Measurements from ENCODE around the gene FOXJ1.

The FOXJ1 gene

DNA sequence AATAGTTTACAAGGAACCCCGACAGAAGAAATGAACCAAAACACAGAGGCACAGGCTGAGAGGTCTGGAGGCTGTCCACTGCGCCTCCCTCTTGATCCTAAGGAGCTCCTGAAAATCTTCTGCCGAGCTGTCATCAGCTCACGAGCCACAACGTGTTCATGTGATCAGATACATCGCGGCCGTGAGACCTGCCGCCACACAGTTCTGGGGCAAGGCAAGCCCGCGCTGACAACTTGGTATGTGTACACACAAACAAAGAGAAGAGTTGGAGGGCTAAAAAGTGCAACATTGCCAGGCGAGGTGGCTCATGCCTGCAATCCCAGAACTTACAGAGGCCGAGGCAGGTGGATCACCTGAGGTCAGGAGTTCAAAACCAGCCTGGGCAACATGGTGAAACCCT, 45.1 kb downstream of the FOXJ1 start:
- no peak overlapping the region for H3K4me2 ChIP-seq (ENCODE audit: low read depth, low read length, poor library complexity, severe bottlenecking)
- H3K27me3 ChIP-seq (ENCODE audit: insufficient read depth, low read length, poor library complexity, severe bottlenecking) = no peaks in the 10 kb centered on the region
- H3K9ac ChIP-seq (ENCODE audit: low read depth, low read length, poor library complexity, severe bottlenecking) = no peak overlapping the region
- peaks cover 39% of the 10 kb centered on the region; the same call in 1 of the 2 replicates for H3K36me3 ChIP-seq (ENCODE audit: insufficient read depth, low read length)
- no peaks in the 10 kb centered on the region for H4K20me1 ChIP-seq (ENCODE audit: insufficient read depth, low read length, poor library complexity, severe bottlenecking)
- H3K9me2 ChIP-seq (replicated peaks; ENCODE audit: low read depth, low read length) = no peaks in the 10 kb centered on the region
- H3K9me3 ChIP-seq (ENCODE audit: insufficient read depth, low read depth, low read length) = no peaks in the 10 kb centered on the region
- no peaks in the 10 kb centered on the region for H3K4me1 ChIP-seq (ENCODE audit: insufficient read depth, low read length, poor library complexity, severe bottlenecking)
- TF ChIP-seq EZH2phosphoT487 (IDR thresholded peaks at IDR 0.05; ENCODE audit: borderline replicate concordance) = no peak
- TF ChIP-seq, protein P1, sequence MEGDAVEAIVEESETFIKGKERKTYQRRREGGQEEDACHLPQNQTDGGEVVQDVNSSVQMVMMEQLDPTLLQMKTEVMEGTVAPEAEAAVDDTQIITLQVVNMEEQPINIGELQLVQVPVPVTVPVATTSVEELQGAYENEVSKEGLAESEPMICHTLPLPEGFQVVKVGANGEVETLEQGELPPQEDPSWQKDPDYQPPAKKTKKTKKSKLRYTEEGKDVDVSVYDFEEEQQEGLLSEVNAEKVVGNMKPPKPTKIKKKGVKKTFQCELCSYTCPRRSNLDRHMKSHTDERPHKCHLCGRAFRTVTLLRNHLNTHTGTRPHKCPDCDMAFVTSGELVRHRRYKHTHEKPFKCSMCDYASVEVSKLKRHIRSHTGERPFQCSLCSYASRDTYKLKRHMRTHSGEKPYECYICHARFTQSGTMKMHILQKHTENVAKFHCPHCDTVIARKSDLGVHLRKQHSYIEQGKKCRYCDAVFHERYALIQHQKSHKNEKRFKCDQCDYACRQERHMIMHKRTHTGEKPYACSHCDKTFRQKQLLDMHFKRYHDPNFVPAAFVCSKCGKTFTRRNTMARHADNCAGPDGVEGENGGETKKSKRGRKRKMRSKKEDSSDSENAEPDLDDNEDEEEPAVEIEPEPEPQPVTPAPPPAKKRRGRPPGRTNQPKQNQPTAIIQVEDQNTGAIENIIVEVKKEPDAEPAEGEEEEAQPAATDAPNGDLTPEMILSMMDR (conservative IDR thresholded peaks at IDR 0.05; ENCODE audit: low read length) = no peak
- 0 out of 2 replicates have a peak, but pooled peaks cover 3% of the 10 kb centered on the region for H3K79me2 ChIP-seq (ENCODE audit: insufficient read depth, low read length)
- H3F3A ChIP-seq (ENCODE audit: low read depth) = no peaks in the 10 kb centered on the region
- H2AFZ ChIP-seq (ENCODE audit: low read length) = no peak overlapping the region
- no peak overlapping the region for H3K4me3 ChIP-seq (ENCODE audit: low read length, poor library complexity, severe bottlenecking)

GRCh38 chr17:76094046-76094445, 47.0 kb downstream of the FOXJ1 start:
- Histone ChIP-seq H3K9me2 (replicated peaks; ENCODE audit: low read depth, low read length) (no peaks in the 10 kb centered on the region), H3K4me3 (ENCODE audit: low read length, poor library complexity, severe bottlenecking) (no peak overlapping the region), H3F3A (ENCODE audit: low read depth) (no peaks in the 10 kb centered on the region), H3K36me3 (ENCODE audit: insufficient read depth, low read length) (peaks cover 46% of the 10 kb centered on the region; the same call in 1 of the 2 replicates), H3K9me3 (ENCODE audit: insufficient read depth, low read depth, low read length) (no peaks in the 10 kb centered on the region), H3K4me1 (ENCODE audit: insufficient read depth, low read length, poor library complexity, severe bottlenecking) (no peaks in the 10 kb centered on the region), H3K9ac (ENCODE audit: low read depth, low read length, poor library complexity, severe bottlenecking) (no peak overlapping the region), H3K27me3 (ENCODE audit: insufficient read depth, low read length, poor library complexity, severe bottlenecking) (no peaks in the 10 kb centered on the region), H3K4me2 (ENCODE audit: low read depth, low read length, poor library complexity, severe bottlenecking) (no peak overlapping the region), H4K20me1 (ENCODE audit: insufficient read depth, low read length, poor library complexity, severe bottlenecking) (no peaks in the 10 kb centered on the region), H3K79me2 (ENCODE audit: insufficient read depth, low read length) (no peaks in the 10 kb centered on the region), H2AFZ (ENCODE audit: low read length) (no peak overlapping the region)
- TF ChIP-seq, protein P1 (conservative IDR thresholded peaks at IDR 0.05; ENCODE audit: low read length) = no peak
- TF ChIP-seq EZH2phosphoT487 (IDR thresholded peaks at IDR 0.05; ENCODE audit: borderline replicate concordance) = no peak

- TF ChIP-seq, protein P1 (conservative IDR thresholded peaks at IDR 0.05; ENCODE audit: low read length) = no peak
- TF ChIP-seq EZH2phosphoT487 (IDR thresholded peaks at IDR 0.05; ENCODE audit: borderline replicate concordance) = no peak
- H3K4me2 ChIP-seq (ENCODE audit: low read depth, low read length, poor library complexity, severe bottlenecking) = no peak overlapping the region
- no peaks in the 10 kb centered on the region for H3K79me2 ChIP-seq (ENCODE audit: insufficient read depth, low read length)
- H3K4me3 ChIP-seq (ENCODE audit: low read length, poor library complexity, severe bottlenecking) = no peak overlapping the region
- H4K20me1 ChIP-seq (ENCODE audit: insufficient read depth, low read length, poor library complexity, severe bottlenecking) = no peaks in the 10 kb centered on the region
- no peaks in the 10 kb centered on the region for H3K4me1 ChIP-seq (ENCODE audit: insufficient read depth, low read length, poor library complexity, severe bottlenecking)
- no peak overlapping the region for H2AFZ ChIP-seq (ENCODE audit: low read length)
- H3F3A ChIP-seq (ENCODE audit: low read depth) = no peaks in the 10 kb centered on the region
- no peak overlapping the region for H3K9ac ChIP-seq (ENCODE audit: low read depth, low read length, poor library complexity, severe bottlenecking)
- H3K36me3 ChIP-seq (ENCODE audit: insufficient read depth, low read length) = peaks cover 59% of the 10 kb centered on the region; the same call in 1 of the 2 replicates
- H3K9me2 ChIP-seq (replicated peaks; ENCODE audit: low read depth, low read length) = no peaks in the 10 kb centered on the region
- H3K9me3 ChIP-seq (ENCODE audit: insufficient read depth, low read depth, low read length) = no peaks in the 10 kb centered on the region
- no peaks in the 10 kb centered on the region for H3K27me3 ChIP-seq (ENCODE audit: insufficient read depth, low read length, poor library complexity, severe bottlenecking)
These were observed 48.3 kb downstream of the FOXJ1 start for GRCh38 chr17:76092526-76093413.
